Measurements from ENCODE around the gene PRELID2. TPM values are rescaled to one million over a fixed set of nuclear protein-coding genes. Genes with fewer than 3 reads are reported as not detected.
"Not testable (repeated sequence)": the region's sequence is repeated elsewhere in the genome, so short reads cannot be mapped to it uniquely, and the experiment has no call there.

PRELID2 gene
- total RNA-seq, 2 donors from 2014 or later: 13.9 to 37.6 TPM

GRCh38 chr5:145803112-145804004, 31.8 kb downstream of the PRELID2 start:
- Histone ChIP-seq H3K36me3 (no peaks in the 10 kb centered on the region), H3K9me3 (no peaks in the 10 kb centered on the region), H3K27me3 (no peaks in the 10 kb centered on the region), H3K4me3 (no peak overlapping the region), H3K4me1 (no peaks in the 10 kb centered on the region), H3K27ac (no peak overlapping the region)
- TF ChIP-seq, protein P1, sequence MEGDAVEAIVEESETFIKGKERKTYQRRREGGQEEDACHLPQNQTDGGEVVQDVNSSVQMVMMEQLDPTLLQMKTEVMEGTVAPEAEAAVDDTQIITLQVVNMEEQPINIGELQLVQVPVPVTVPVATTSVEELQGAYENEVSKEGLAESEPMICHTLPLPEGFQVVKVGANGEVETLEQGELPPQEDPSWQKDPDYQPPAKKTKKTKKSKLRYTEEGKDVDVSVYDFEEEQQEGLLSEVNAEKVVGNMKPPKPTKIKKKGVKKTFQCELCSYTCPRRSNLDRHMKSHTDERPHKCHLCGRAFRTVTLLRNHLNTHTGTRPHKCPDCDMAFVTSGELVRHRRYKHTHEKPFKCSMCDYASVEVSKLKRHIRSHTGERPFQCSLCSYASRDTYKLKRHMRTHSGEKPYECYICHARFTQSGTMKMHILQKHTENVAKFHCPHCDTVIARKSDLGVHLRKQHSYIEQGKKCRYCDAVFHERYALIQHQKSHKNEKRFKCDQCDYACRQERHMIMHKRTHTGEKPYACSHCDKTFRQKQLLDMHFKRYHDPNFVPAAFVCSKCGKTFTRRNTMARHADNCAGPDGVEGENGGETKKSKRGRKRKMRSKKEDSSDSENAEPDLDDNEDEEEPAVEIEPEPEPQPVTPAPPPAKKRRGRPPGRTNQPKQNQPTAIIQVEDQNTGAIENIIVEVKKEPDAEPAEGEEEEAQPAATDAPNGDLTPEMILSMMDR (IDR thresholded peaks at IDR 0.05): no peak
- no peak for DNase-seq (ENCODE audit: low spot score)

GRCh38 chr5:145801195-145801594, 33.9 kb downstream of the PRELID2 start:
- H3K27me3 ChIP-seq: no peaks in the 10 kb centered on the region
- no peak overlapping the region for H3K27ac ChIP-seq
- no peaks in the 10 kb centered on the region for H3K4me1 ChIP-seq
- H3K9me3 ChIP-seq: no peaks in the 10 kb centered on the region
- H3K36me3 ChIP-seq: peaks cover 1% of the 10 kb centered on the region
- no peak for DNase-seq (ENCODE audit: low spot score)
- H3K4me3 ChIP-seq: no peak overlapping the region
- TF ChIP-seq, protein P1 (IDR thresholded peaks at IDR 0.05): no peak

- Histone ChIP-seq H3K4me1 (no peaks in the 10 kb centered on the region), H3K9me3 (no peaks in the 10 kb centered on the region), H3K4me3 (no peak overlapping the region), H3K27me3 (no peaks in the 10 kb centered on the region), H3K36me3 (peaks cover 12% of the 10 kb centered on the region), H3K27ac (no peak overlapping the region)
- TF ChIP-seq, protein P1 (IDR thresholded peaks at IDR 0.05): no peak
- DNase-seq (ENCODE audit: low spot score): no peak
These were observed 35.0 kb downstream of the PRELID2 start for GRCh38 chr5:145800181-145800580.

GRCh38 chr5:145798503-145798902, 36.6 kb downstream of the PRELID2 start:
- not testable (repeated sequence) for H3K27me3 ChIP-seq; H3K4me1 ChIP-seq; DNase-seq (ENCODE audit: low spot score); H3K4me3 ChIP-seq; H3K9me3 ChIP-seq; H3K27ac ChIP-seq
- peaks cover 13% of the 10 kb centered on the region for H3K36me3 ChIP-seq

DNA sequence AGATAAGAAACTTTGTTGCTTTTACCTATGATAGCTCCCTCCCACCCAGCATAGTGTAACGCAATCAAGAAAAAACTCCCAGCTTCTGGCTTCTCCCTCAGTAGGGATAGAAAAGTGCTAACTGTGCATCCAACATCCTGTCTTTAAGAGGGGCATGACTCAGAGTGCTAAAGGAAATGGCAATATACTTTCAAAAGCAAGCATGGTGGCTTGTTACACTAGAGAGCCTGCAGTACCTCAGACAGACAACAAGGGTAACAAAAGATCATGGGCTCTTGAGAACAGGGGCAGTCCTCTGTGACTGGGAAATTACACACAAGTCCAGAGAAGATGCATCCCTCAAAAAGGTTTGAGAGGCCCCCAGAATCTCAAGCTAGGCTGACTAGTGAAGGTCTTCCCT, 37.8 kb downstream of the PRELID2 start:
- H3K4me3 ChIP-seq: no peak overlapping the region
- H3K36me3 ChIP-seq: peaks cover 13% of the 10 kb centered on the region
- H3K9me3 ChIP-seq: no peaks in the 10 kb centered on the region
- DNase-seq (ENCODE audit: low spot score): no peak
- no peaks in the 10 kb centered on the region for H3K4me1 ChIP-seq
- H3K27me3 ChIP-seq: no peaks in the 10 kb centered on the region
- TF ChIP-seq, protein P1 (IDR thresholded peaks at IDR 0.05): no peak
- H3K27ac ChIP-seq: no peak overlapping the region

GRCh38 chr5:145796318-145796717, 38.8 kb downstream of the PRELID2 start:
- DNase-seq (ENCODE audit: low spot score): no peak
- H3K36me3 ChIP-seq: peaks cover 13% of the 10 kb centered on the region

More at GRCh38 chr5:145796318-145796717, 38.8 kb downstream of the PRELID2 start:
- no peak overlapping the region for H3K4me3 ChIP-seq
- TF ChIP-seq, protein P1 (IDR thresholded peaks at IDR 0.05): no peak
- H3K9me3 ChIP-seq: no peaks in the 10 kb centered on the region
- no peak overlapping the region for H3K27ac ChIP-seq
- H3K27me3 ChIP-seq: no peaks in the 10 kb centered on the region
- H3K4me1 ChIP-seq: no peaks in the 10 kb centered on the region

All from right atrium auricular region (tissue), 2 donors.